HG03521 (cell line): Measurements from ENCODE around the gene KIAA0513.

Experiments used
- ATAC-seq: cut with Tn5 transposase; IDR thresholded peaks from one replicate; pipeline ENCODE4 v1.9.1; 2021; ENCODE audit warnings: mild to moderate bottlenecking, moderate library complexity; ENCODE audit not compliant: unreplicated experiment

The KIAA0513 gene

DNA sequence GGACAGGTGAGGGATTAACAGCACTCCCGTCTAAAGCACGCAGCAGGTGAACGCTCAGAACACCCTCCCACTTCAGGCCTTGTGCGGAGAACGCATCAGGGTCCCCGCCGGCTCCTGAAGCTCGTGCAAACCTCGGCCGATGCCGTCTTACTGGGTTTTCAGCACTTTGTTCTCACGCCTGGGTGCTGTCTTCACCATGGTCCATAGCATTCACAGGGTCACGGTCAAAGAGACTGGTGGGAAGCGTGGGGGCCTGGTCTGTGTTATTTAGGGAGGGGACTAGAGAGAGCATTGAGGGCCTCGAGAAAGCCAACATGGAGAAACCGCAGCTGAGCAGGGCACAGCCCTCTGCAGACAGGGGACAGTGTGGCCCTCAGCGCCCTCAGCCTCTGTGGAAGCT is 58.1 kb downstream of the KIAA0513 start:
- no peak for ATAC-seq

DNA sequence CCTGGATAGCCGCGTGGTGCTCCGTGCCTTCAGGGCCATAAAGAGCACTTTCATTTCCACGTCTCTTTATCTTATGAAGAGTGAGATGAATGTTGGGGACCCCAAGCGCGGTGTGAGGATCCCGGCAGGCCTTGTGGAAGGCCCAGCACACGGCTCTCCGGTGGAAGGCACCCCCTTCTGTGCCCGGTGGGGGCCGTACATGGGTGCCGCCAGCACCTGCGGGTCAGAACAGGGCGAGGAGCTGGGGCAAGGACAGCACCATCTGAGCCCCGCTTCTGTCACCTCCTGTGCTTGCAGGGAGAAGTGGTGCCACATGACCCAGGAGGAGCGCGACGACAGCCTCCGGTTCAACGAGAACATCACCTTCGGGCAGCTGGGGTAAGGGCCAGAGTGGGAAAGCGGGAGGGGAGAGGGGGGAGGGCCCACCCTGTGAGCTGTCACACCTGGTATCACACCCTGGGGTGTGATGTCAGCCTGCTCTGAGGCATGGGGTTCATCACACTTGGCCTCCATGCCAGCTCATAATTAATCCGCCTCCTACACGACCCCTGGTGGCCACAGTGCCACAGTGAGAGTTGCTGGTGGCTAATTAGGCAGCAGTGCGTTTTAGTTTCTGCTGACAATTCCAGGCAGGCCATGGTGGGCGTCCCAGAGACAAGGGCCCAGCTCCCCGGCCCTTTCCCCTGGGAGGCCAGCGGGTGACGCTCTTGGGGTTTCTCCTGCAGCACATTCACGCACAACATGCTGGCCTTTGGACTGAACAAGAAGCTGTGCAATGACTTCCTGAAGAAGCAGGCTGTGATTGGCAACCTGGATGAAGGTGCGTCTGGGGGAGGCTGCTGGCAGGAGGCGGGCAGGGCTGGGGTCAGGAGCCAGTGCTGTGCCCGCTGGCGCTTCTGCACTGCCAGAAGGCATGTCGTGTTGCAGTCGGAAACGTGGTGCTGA is 59.0 kb downstream of the KIAA0513 start:
- ATAC-seq, result peak; percentile 54

DNA sequence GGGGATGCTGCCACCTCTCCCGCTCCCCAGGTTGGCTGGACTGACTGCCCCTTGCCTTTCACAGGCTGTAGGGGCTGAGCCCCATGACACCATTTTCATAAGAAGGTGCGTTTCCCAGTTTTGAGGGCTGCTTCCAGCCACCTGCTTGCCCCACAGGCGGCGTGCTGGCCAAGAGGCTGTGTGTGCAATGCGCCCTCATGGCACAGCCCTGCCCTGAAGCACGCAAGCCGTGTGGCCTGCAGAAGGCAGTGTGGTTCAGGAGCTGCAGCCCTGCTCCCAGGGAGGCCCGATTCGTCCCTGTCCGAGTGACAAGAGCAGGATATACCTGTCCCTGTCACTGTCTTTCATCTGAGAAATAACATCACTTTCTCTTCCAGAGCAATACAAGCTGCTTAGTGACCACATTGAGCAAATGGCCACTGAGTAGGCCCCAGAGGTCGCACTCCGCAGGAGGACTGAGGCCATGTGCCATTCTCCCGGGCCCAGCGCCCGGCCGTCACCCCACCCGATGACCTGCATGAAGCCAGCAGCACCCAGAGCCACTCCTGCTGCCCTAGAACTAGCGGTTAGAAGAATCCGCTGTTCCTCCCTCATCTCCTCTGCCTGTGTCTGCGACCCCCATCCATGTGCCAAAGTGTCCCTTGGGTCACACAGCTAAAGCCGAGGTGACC is 60.4 kb downstream of the KIAA0513 start:
- ATAC-seq, result no peak

DNA sequence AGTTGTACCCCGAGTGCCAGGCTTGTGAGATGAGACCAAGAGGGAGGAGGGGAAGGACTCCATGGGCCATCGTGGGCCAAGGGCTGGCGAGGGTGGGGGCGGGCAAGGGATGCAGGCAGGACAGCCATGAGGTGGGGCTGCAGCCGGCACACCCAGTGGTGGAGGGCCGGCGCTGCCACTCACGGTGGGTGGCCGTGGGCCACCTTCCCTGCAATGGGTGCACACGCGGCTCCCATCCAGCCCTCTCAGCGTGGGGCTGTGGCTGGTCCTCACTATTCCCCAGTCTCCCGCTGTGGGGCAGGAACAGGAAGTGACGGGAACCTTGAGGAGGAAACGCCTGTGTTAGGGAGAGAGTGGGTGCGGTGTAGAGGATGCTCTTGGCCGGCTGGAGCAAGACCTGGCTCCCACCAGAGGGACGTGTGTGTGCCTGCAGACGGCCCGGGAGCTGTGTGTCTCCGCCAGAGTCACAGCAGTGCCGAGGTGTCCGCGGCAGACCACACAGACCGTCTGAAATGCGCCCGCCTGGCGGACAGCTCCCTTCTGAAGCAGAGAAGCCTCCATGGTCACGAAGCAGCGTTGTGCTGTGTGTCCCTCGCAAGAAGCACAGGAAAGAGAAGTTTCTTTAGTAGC is 61.1 kb downstream of the KIAA0513 start:
- no peak for ATAC-seq

DNA sequence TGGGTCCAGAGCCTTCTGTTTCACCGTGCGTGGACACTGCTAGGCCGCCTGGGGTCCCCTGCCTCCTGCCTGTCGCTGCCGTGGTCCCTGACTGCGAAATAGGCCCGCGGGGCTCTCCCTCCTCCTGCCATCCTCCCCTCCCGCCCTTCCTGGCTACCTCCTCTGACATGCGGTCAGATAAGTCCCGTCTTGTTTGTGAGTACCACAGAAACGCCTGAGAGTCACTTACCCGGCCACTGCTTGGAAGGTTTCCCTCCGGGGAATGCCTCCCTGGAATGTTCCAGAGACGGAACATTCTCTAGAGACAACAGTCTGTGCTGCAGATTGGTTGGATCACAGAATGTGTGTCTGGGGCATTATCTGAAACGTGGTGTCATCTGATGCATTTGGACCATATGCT is 61.9 kb downstream of the KIAA0513 start:
- ATAC-seq, result no peak

DNA sequence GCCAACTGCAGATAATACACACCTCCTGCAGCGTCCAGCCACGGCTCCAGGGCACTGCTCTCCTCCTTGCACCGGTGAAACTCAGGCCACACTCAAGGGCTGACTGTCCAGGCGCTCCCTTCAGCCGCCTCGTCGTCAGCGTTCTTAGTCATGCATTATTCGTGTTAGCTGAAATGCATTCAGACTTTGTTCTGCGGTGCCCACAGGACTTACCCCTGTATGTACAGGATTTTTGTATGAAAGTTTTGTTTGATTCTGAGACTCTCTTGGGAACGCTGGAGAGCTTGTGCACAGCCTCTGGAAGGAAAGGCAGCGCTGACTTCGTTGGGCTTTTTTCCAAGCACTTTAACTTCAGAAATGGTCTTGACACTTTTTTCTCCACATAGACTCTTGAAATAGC is 62.6 kb downstream of the KIAA0513 start:
- no peak for ATAC-seq

DNA sequence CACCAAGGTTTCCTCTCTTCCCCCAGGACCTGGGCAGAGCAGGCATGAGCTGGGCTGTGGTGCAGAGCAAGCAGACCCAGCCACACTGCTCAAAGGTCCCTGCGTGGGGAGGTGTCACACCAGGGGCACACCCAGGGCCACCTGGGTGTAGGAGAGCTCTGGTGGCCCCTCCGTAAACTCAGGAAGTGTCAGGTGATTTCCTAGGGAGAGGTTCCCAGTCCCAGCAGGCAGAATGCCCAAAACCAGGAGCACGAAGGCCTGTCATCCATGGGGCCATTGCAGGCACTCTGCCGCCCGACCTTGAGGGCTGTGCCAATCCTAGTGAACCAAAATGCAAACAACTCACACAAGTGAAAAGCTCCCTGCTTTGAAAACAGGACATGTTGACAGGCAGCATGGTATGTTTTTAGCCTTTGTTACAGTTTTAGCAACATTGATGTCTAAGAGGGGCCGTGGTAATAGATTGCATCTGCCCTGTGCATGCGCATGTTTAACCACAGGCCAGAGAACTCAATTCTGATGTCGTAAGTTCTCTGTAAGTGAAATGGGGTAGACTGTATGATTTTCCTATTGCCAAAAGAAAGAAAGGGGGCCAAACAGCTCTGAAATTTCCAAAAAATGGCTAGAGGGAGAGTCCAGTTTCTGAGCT is 63.4 kb downstream of the KIAA0513 start:
- no peak for ATAC-seq

DNA sequence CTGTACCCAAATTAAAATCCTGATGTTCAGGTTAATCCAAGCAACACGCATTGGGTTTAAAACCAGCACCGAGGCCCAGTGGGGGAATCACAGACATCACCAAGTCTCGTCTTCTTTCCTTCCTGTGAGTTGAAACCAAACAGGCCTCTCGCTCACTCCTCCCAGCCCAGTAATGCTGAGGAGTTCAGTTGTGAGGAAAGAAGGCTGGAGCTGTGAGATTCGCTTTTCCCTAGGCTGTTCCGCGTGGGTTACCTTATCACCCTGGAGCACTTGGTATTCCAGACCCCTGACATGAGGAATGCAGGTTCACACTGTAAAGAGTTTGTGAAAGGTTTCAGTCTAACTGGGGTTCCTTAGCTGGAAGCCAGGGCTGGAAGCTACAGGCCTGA is 63.9 kb downstream of the KIAA0513 start:
- no peak for ATAC-seq

DNA sequence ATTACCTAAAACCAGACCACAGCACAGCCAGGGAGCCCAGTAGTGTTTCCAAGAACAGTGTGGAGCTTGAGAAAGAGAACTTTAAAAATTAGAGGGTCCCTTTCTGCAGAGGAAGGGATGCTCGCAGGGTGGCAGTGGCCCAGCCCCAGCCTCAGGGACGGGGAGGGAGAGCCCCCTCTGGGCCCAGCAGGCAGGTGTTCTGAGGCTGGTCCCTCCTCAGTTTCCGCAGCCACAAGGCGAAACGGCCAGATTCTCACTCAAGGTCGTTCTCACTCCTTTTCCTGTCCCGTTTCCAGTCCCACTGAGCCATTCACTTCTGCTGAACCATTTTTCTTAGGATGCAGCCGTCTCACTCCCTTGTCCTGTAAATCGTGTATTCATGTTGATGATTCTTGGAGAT is 64.7 kb downstream of the KIAA0513 start:
- no peak for ATAC-seq

DNA sequence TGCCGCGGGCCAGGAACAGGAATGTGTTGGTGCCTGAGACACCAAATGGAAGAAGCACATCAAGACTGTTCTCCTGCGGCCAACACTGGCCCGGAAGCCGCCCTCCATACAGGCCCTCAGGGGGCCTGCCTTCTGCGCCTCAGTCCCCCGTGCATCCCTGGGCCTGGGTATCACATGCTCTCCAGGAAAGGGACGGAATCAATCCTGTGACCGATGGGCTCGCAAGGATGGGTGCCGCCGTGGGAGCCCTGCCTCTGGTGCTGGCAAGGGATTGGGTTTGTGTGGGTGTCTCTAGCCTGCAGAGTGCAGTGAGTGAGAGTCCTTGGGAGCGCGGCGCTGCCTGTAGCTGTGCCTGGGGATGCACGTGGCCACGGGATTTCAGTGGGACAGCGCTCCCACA is 65.3 kb downstream of the KIAA0513 start:
- ATAC-seq, result no peak

DNA sequence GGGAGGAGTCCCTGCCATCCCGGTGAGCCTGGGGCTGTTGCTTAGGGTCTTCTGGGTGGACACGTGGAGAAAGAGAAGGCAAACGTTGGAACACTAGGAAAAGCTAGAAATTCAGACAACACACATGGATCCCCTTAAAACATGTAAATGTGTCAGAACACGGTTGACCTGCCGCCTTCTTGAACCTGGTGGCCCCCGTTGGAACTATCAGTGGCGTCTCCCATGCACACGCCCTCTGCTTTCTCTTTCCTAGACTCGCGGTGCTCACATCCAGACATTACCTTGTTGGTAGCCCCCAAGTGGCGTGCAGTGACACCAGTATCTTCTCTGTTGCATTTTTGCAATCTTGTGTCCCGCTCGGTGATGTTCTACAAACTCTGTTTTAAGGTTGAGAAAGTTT is 66.1 kb downstream of the KIAA0513 start:
- no peak for ATAC-seq

DNA sequence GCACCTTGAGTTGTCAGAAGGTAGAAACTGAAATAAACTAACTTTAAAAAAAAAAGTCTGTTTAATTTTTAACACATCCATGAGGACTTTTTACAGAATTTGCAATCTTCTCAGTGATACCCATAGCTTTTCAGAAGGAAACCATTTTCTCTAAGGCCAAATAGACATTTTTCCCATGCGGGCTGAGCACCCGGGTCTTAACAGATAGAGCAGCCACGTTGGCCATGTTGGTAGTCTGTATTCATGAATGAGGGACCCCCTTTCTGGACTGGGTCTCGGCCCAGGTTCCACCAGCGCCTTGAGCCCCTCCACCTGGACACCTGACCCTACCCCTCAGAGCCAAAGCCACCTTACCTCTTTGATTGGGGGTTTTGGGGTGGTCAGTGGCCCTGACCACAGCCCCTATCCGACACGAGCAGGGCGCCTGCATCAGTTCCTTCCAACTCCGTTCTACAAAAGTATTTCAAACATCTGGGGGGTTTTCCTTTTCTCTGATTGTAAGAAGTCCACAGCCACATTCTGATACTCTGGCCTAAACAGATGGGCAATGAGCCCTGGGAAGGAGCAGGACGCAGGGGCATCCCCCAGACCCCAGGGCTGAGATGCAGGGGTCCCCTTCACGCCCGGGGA is 66.7 kb downstream of the KIAA0513 start:
- no peak for ATAC-seq

DNA sequence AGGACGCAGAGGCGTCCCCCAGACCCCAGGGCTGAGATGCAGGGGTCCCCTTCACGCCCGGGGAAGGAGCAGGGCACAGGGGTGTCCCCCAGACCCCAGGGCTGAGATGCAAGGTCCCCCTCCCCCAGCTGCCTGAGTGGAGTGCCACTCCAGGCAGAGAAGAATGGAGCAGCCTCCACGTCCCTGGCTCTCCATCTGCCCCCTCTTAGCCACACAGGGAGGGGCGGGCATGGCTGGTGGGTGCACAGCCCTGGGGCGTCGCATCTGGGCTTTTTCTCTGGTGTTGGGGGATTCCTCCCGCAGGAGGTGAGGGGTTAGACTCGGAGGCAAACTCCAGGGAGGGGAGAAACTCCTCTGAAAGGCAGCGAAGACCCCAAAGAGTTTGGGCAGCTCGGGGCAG is 67.2 kb downstream of the KIAA0513 start:
- ATAC-seq, result no peak

DNA sequence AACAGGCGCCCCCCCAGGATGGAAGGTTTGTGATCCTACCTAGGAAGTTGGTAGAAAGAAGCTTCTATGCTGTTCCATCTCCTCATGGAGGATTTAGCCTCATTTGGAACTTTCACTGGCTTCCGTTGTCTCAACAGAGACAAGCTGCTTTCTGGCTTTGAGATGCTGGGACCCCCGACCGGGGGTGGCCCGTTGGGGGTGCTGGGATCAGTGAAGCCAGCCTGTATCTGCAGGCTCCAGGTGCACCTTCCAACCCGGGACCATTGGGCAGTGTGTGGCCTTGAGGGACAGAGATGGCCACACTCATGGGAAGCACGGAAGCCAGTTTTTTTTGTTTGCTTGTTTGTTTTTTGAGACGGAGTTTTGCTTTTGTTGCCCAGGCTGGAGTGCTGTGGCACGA is 69.3 kb downstream of the KIAA0513 start:
- no peak for ATAC-seq

DNA sequence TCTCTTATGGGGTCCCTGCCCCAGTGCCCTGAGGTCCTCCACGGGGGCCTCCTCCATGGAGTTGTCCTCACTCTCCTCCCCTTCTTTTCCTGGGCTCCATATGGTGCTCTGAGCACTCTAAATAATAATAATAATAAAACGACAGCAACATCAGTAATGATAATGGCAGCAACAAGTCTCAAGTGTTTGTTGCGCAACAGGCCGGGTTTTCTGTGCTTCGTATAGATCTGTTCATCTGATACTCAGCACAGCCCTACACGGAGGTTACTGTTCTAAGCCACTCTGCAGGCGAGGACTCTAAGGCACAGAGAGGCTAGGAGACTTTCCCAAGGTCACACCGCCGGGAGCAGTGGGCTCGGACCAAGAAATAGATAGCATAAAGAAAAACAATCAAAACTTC is 71.0 kb downstream of the KIAA0513 start:
- no peak for ATAC-seq

DNA sequence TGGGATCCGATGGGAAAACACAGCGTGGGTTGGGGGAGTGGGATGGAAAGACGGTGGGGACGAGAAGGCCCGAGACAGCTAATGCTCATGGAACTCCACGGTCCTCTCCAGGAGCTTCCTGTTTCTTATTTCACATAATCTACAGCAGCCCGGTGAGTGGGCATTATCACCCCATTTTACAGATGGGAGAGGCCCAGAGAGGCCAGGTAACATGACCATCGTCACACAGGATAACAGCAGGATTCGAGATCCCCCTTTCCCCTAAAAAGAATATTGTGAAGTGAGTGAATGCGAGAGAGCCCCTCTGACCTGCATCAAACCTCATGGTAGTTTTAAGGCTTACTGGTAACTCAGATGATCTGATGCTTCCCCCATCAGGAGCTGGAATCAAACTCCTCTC is 72.7 kb downstream of the KIAA0513 start:
- ATAC-seq, result no peak

DNA sequence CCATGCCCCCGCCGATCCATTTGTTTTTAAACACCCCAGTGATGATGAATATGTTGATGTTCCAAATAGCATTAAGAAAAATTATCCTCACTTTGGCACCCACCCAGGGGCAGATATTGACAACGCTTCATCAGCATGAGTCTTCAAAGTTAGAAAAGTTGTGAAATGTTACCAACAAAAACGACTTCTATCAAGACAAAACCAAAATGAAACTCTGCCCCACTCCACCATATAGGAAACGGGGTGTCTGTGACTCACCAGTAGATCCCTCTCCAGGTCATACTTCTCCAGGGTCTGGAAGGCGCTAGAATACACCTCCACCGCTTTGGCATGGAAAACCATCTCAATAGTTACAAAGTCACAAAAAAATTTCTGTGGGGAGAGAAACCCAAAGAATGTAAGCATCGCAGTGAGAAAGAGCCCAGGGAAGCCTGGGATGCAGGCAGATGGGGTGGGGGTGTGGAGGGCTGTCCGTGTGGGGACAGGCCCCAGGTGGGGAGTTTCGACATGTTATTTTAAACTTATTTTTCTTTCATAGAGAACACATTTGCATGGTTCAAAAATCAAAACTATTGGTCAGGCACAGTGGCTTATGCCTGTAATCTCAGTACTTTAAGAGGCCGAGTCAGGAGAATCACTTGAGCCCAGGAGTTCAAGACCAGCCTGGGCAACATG is 74.5 kb downstream of the KIAA0513 start:
- ATAC-seq, result no peak

DNA sequence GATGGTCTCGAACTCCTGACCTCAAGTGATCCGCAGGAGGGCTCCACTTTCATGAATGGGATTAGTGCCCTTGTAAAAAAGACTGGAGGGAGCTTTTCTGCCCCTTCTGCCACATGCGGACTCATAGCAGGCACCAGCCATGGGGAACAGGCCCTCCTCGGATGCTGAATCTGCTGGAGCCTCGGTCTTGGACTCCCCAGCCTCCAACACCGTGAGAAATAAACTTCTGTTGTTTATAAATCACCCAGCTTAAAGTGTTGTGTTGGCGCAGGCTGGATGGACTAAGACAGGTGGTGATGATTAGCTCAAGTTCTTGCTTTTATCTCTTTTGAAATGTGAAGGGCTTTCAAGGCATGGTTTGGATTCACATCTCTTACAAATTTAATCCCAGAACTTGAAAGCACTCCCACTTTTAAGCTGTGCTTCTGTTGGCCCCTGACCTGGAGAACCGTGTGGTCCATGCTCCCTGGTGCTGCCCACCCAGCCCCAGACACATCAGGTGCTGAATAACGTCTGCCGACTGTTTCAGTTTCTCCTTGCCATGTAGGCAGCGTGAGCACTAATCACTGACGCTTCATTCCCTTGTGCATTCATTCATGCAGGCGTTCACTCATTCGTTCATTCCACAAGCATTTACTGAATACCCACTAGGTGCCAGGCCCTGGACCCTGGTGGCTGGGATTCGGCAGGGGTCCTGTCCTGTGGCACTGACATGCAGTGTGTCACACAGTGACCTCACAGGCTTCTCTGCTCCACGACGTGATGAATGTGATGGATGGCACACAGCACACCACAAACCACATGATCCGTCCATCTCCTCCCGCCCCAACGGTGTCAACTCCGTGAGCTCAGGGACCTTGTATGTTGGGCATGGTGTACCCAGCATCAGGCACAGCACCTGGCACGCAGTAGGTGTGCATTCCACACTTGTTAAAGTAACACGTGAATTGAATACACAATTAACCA is 75.8 kb downstream of the KIAA0513 start:
- ATAC-seq, result no peak

DNA sequence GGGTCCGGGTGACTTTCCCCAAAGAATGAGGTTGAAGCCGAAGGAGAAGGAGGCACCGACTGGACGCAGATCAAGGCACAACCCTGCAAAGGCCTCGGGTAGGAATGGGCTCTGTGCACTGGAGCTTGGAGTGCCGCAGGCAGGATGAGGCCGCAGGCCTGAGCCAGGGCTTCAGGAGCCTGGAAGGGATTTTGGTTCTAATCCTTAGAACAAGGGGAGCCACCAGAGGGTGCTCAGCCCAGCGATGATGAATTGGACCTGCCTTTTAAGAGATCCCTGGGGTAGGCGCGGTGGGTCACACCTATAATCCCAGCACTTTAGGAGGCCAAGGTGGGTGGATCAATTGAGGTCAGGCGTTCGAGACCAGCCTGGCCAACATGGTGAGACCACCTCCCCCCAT is 76.6 kb downstream of the KIAA0513 start:
- ATAC-seq, result no peak
